HL-60/S4 (cell line): Measurements from ENCODE around the gene WDR12.

Experiments
- in situ Hi-C: fragments of 300-500 bp; cut with MboI; formaldehyde crosslinking; loops from 2 replicates; pipeline ENCODE4 v1.14.3; 2022; ENCODE audit warnings: low sequenced_read_pairs

The WDR12 gene

DNA sequence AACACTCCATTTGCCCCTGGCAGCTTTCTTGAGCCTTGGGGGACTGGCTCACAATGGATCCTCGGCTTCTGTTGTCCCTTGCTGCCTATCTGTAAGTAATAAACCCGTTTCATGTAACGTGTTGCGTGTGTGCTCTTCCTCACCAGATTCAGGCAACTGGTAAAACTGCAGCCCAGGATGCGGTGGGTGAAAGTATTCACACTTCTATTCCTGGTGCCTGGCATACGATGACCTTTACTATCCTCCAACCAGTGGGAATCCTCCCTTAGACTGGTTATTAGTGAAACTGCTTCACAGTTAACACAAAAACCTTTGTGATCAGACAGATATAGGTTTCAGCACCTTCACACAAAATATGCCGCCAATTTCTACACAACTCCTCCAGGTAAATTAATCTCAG lies 26.3 kb downstream of the WDR12 start:
- in situ Hi-C loops: no loop called here

DNA sequence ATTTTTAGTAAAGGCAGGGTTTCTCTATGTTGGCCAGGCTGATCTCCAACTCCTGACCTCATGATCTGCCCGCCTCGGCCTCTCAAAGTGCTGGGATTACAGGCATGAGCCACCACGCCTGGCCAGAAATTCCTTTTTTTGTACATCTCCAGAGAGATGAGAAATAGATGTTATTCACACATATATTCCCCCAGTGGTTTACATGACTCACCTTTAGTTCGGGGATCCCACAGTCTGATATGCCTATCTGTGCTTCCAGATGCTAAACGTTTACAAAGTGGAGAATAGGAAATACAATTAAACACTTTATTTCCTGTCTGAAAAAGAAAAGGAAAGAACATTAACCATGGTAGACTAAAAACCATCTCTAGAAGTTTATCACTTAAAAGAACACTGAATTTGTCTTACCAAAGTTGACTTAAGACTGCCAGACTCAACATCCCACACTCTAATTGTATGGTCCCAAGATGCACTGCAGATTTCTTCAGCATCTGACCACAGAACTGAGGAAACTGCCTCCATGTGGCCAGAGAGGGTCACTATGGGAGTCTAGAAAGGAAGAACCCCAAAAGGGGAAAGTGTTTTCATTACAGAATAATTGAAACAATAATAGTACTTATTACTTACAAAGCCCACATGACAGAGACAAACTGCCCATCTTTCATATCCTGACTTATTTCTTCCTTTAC lies 27.3 kb downstream of the WDR12 start:
- in situ Hi-C loops: no loop called here

GRCh38 chr2:202881570-202881969 lies 29.9 kb downstream of the WDR12 start:
- in situ Hi-C loops: no loop called here

- in situ Hi-C loops: no loop called here
Observed at GRCh38 chr2:202877699-202878098, 33.8 kb downstream of the WDR12 start.

GRCh38 chr2:202871300-202872141 lies 40.0 kb downstream of the WDR12 start, which contains the start of gene ICA1L:
TSS of gene ICA1L (minus strand) at chr2:202871766. CDS start at chr2:202829009, 42,757 bp downstream.
- in situ Hi-C loops: no loop called here

DNA sequence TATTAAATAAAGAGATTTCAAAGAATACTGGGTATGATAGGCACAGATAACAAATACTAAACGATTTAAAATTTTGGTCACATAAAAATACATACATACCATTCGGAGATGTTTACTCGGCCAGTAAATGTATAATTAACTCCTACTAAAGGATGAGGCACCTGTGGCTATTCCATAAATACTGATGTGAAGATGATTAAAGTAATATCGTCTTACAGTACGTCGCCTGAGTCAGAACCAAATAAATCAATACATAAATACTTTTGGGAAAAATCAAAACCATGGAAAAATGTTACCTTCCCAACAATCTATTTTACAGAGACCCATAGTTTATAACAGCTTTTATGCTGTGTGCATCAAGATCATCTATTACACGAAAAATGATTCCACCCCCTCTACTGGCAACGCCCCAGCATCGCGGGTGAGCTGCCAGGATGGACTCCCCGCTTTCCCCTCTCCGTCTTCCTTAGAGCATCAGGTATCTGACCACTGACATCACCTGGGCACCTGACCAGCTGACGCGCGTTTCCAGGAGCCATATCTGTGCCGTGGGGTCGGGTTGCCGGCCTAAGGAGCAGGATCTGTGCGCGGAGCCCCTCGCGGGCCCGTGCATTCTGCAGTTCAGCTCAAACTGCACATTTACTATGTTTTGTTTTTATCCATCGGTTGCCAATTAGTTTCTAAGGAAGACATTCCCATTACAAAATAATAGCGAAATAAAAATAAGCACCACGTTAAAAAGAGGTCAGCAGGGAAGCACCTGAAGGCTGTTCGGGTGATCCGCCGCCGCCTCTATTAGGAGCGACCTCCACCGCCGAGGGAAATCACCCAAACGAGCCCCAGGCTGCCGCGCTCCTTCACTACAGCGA lies 40.8 kb downstream of the WDR12 start:
- in situ Hi-C loops: no loop called here

- in situ Hi-C loops: no loop called here
Observed at GRCh38 chr2:202861987-202862386, 49.5 kb downstream of the WDR12 start.

DNA sequence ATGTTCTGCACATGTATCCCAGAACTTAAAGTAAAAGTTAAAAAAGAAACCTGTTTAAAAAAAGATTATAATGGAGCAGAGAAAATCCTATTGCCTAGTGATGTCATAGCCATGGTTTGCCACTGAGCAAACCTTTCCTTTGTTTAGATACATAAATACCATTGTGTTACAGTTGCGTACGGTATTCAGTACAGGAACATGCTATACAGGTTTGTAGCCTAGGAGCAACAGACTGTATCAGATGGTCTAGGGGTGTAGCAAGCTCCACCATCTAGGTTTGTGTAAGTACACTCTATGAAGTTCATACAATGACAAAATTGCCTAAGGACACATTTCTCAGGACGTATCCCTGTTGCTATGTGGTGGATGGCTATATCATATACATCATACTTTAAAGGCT lies 52.9 kb downstream of the WDR12 start:
- in situ Hi-C loops: no loop called here

DNA sequence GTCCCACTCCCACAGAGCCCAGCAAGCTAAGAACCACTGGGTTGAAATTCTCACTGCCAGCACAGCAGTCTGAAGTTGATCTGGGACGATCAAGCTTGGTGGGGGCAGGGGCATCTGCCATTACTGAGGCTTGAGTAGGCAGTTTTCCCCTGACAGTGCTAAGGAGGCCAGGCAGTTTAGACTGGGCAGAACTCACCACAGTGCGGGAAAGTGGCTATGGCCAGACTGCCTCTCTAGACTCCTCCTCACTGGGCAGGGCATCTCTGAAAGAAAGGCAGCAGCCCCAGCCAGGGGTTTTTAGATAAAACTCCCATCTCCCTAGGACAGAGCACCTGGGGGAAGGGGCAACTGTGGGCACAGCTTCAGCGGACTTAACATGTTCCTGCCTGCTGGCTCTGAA lies 62.1 kb downstream of the WDR12 start:
- in situ Hi-C loops: loop anchor here (25.0 kb wide), 1 partner anchor 613 kb away; no protein-coding TSS in a partner anchor

- in situ Hi-C loops: loop anchor here (25.0 kb wide), 1 partner anchor 613 kb away; no protein-coding TSS in a partner anchor
Observed at GRCh38 chr2:202848813-202849212, 62.7 kb downstream of the WDR12 start.

DNA sequence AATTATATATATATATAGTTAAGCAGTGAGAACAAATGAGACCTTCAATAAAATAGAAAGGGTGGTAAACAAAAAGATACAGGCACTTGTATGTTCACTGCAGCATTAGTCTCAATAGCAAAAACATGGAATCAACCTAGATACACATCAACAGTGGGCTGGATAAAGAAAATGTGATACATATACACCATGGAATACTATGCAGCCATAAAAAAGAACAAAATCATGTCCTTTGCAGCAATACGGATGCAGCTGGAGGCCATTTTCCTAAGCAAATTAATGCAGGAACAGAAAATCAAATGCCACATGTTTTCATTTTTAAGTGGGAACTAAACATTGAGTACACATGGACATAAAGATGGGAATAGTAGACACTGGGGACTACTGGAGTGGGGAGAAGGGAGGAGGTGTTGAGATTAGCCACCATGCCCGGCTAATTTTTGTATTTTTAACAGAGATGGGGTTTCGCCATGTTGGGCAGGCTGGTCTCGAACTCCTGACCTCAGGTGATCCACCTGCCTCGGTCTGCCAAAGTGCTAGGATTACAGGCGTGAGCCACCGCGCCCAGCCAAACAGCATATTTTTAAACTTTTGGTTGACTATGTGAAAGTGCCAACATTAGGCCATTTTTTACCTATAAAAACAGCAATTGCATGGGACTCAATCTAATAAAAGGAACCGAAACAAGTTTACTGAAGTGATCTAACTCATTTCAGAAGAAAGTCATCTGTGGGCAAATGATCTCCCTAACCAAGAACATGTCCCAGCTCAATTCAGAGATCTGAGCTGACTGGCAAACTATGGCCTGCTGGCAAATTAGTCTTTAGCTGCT lies 63.6 kb downstream of the WDR12 start:
- in situ Hi-C loops: loop anchor here (25.0 kb wide), 1 partner anchor 614 kb away; no protein-coding TSS in a partner anchor

DNA sequence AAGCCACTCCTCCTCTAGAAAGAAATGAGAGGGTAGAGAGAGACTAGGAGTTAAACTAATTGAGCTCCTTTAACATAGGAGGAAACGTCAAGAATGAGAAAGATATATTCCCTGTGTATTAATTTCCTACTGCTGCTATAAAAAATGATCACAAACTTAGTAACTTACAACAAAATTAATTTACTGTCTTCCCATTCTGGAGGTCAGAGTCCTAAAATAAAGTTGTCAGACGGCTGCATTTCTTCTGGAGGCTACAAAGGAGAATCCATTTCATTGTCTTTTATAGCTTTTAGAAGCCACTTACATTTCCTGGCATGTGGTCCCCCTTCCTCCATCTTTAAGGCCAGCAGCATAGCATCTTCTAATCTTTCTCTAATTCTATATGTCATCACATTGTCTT lies 66.8 kb downstream of the WDR12 start:
- in situ Hi-C loops: loop anchor here (25.0 kb wide), 1 partner anchor 618 kb away; no protein-coding TSS in a partner anchor

DNA sequence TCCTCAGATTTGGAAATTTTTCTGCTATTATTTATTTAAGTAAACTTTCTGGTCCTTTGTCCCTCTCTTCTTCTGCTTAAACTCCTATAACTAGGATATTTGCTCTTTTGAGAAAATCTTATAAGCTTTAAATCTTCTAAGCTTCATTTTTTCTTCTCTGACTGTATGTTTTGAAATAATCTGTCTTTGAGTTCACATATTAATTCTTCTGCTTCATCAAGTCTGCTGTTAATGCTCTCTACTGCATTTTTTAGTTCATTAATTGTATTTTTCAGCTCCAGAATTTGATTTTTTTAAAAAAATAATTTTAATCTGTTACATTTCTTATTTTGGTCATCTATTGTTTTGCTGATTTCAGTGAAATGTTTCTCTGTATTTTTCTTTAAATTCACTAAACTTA lies 68.8 kb downstream of the WDR12 start:
- in situ Hi-C loops: loop anchor here (25.0 kb wide), 1 partner anchor 620 kb away; no protein-coding TSS in a partner anchor

- in situ Hi-C loops: loop anchor here (25.0 kb wide), 1 partner anchor 621 kb away; no protein-coding TSS in a partner anchor
Observed at GRCh38 chr2:202841090-202841867, 70.2 kb downstream of the WDR12 start.

GRCh38 chr2:202831242-202832220 lies 79.9 kb downstream of the WDR12 start:
- in situ Hi-C loops: loop anchor here (25.0 kb wide), 1 partner anchor 631 kb away; no protein-coding TSS in a partner anchor

DNA sequence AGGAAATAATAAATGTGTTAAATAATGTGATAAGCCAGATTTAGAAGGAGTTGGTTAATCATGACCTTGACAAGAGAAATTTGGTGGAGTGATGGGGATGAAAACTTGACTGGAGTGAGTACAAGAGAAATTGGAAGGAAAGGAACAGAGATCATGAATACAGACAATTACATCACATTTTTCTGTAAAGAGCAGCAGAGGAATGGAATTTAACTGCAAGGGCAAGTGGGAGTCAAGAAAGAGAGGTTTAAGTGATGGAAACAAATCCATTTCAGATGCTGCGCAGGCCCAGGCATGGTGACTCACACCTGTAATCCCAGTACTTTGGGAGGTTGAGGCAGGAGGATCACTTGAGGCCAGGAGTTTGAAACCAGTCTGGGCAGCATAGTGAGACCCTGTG lies 86.6 kb downstream of the WDR12 start:
- in situ Hi-C loops: loop anchor here (25.0 kb wide), 1 partner anchor 637 kb away; no protein-coding TSS in a partner anchor
